GM19035 (cell line): Measurements from ENCODE around the gene ENDOD1.

Source experiments
- ATAC-seq: cut with Tn5 transposase; IDR thresholded peaks from one replicate; pipeline ENCODE4 v1.9.1; 2021; ENCODE audit not compliant: unreplicated experiment

ENDOD1 gene

DNA sequence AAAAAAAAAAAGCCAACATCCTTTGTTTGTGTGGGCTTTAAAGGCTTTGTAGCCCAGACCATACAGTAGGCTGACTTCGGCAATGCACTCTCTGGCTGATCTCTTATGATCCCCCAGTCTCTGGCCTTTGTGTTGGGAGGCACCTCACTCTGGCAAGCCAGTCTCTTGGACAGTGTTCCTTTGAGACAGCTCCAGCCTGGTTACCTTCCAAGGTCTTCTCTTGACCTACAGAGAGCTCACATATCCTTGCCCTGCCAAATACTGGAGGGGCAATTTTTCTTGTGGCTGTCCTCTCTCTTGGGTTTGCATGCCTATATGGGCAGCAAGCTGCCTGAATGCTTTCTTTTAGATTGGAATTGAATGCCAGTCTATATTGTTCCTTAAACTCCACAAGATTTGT, 71.6 kb downstream of the ENDOD1 start:
- no peak for ATAC-seq

DNA sequence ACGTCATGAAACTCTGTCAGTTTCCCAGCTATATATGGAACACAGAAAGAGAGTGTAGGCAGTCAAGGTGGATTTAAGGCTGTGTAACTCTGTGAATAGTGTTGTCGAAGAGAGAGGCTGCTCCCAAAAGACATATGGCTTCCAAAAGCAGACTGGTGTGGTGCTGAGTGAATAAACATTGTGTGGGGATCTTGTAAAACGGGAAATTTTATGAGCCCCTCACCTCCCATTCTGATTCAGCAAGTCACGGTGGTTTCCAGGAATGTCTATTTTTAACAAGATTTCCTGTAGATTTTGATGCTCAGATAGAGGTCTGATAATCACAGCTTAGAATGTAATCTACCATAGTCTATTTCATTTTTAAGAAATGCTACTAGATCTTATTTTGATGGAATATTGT, 73.5 kb downstream of the ENDOD1 start:
- ATAC-seq: no peak

DNA sequence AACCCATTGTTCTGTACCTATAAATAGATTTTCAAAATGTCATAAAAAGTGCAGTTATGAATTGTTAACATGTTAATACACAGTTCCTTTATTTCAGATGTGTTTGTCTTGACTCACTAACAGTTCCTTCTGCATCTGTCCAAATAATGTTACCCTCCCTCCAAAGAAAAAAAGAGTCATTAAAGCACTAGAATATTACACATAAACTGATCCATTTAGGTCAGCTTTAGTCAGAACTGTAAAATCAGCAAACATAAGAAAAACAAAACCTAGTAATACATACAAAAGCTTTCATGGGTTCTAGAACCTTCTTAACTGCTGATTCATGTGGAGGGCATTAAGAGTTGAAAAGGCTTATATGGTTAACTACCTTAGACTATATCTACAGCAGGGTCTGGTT, 76.0 kb downstream of the ENDOD1 start:
- ATAC-seq: no peak

DNA sequence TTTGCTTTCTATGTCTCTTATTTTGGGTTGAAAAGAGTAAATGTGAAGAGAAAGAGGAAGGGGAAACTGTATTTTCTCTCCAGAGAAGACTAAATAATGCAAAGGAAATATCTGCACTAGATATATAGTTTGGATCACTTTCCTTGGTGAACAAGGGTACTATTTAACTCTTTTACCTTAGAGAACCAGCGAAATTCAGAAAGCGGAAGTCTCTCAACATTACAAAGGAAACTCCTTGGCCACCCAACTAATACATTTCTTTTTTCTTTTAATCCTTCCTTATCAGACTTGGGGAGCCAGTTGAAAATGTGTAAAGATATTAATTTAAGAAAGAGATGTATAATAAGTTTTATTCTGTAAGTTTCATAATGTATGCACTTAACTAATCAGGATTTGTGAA, 77.1 kb downstream of the ENDOD1 start:
- no peak for ATAC-seq

DNA sequence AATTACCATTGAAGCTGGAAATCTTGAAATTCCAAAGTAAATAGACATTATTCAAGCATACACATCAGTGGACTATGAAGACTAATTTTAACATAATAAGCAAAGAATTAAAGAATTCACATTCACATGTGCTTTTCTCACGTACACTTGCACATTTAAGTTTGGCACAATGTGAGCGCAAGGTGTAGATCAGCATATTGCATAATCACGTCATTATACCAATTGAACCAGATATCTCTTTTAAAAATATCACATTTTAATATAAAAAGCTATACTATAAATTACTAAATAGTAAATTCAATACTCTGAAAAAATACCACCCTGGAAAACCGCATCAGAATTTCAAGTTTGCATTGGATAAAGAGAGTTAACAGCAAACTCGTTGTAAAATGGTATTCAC, 80.6 kb downstream of the ENDOD1 start:
- ATAC-seq: no peak

DNA sequence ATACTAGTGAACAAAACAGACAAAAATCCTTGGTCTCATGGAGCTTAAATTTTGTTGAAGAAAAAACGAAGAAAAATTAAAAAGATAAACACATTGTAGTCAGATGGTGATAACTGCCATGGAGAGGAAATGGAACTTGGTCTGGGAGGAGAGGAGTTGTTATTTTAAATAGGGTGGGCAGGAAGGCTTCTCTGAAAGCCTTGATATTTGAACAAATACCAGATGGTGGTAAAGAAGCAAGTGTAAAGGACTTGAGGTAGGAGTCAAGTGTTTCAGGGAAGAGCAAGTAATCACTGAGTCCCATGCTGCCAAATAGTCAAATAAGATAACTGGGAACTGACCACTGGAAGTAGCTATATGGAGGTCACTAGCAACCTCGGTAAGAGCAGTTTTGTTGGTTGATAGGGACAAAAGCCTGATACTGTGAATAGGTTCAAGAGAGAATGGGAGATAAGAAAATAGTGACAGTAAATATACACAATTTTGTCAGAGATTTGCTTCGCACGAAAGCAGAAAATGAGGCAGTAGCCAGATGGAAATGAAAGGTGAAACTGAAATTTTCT, 86.3 kb downstream of the ENDOD1 start:
- no peak for ATAC-seq
